K562 treated with DMSO at 1 percent for 4 hours (cell line): ENCODE measurements around the gene PARD3. TPM values are rescaled to one million over a fixed set of nuclear protein-coding genes. Genes with fewer than 3 reads are reported as not detected.

Source experiments
- total RNA-seq: library from RNA; unstranded; fragments of 300-600 nt; gene quantifications from 2 replicates; pipeline ENCODE4 v1.2.3, GENCODE V29; 2022; ENCODE audit not compliant: insufficient read depth

The PARD3 gene
- total RNA-seq = 3.7 and 4.2 TPM in 2 replicates

GRCh38 chr10:34815185-34816084, at the start of gene PARD3:
TSS of gene PARD3 (minus strand) at chr10:34815296. CDS start at chr10:34814995, 301 bp downstream.

